Progenitor cell of endocrine pancreas (in vitro differentiated cells): ENCODE data around the gene SHC2. TPM values are rescaled to one million over a fixed set of nuclear protein-coding genes. Genes with fewer than 3 reads are reported as not detected.

Experiments
- DNase-seq: peaks from one replicate; pipeline ENCODE4 v3.0.0; 2021; ENCODE audit warnings: low spot score; ENCODE audit not compliant: unreplicated experiment
- H3K27ac Mint-ChIP-seq: 2 replicates; pipeline ENCODE4 v1.8.0; 2021; ENCODE audit warnings: mild to moderate bottlenecking, moderate library complexity, mixed read lengths
- H3K27me3 Mint-ChIP-seq: 2 replicates; pipeline ENCODE4 v1.8.0; 2021; ENCODE audit warnings: mixed read lengths
- H3K36me3 Mint-ChIP-seq: 2 replicates; pipeline ENCODE4 v1.8.0; 2022; ENCODE audit warnings: mixed read lengths; ENCODE audit not compliant: insufficient read depth
- H3K4me1 Mint-ChIP-seq: 2 replicates; pipeline ENCODE4 v1.8.0; 2021; ENCODE audit warnings: low read depth, mixed read lengths
- H3K4me3 Mint-ChIP-seq: 2 replicates; pipeline ENCODE4 v1.8.0; 2021; ENCODE audit warnings: low read depth, mild to moderate bottlenecking, moderate library complexity, mixed read lengths
- H3K9me3 Mint-ChIP-seq: 2 replicates; pipeline ENCODE4 v1.8.0; 2021; ENCODE audit warnings: low read depth, mixed read lengths
- total RNA-seq: library from RNA; stranded (reverse); gene quantifications from 2 replicates; pipeline ENCODE4 v1.2.1, GENCODE V29; 2021
- TF ChIP-seq, protein P1 (sequence below): fragments of 200-600 bp; sonication (generic); IDR thresholded peaks from one replicate; pipeline ENCODE4 v1.5.0; 2021; ENCODE audit warnings: antibody characterized with exemption, mild to moderate bottlenecking; ENCODE audit not compliant: unreplicated experiment

Gene SHC2
- total RNA-seq, 1 donor from 2014 or later = 159 TPM

DNA sequence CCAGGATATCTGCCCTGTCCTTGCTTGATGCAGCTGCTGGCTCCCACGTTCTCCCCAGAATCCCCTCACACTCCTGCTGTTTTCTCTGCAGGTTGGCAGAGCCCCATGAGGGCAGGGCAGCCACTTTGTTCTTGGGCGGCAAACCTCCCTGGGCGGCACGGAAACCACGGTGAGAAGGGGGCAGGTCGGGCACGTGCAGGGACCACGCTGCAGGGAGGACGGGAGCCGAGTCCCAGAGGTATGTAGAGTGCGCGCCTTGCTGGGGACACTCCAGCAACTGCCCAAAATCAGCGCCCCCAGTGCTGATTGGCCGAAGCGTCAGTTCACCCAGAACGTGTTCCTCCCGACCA, 86.0 kb downstream of the SHC2 start:
- TF ChIP-seq, protein P1, sequence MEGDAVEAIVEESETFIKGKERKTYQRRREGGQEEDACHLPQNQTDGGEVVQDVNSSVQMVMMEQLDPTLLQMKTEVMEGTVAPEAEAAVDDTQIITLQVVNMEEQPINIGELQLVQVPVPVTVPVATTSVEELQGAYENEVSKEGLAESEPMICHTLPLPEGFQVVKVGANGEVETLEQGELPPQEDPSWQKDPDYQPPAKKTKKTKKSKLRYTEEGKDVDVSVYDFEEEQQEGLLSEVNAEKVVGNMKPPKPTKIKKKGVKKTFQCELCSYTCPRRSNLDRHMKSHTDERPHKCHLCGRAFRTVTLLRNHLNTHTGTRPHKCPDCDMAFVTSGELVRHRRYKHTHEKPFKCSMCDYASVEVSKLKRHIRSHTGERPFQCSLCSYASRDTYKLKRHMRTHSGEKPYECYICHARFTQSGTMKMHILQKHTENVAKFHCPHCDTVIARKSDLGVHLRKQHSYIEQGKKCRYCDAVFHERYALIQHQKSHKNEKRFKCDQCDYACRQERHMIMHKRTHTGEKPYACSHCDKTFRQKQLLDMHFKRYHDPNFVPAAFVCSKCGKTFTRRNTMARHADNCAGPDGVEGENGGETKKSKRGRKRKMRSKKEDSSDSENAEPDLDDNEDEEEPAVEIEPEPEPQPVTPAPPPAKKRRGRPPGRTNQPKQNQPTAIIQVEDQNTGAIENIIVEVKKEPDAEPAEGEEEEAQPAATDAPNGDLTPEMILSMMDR = no peak
- Mint-ChIP-seq H3K27me3 (peaks cover 24% of the 10 kb centered on the region), H3K9me3 (no peaks in the 10 kb centered on the region), H3K4me1 (no peaks in the 10 kb centered on the region), H3K36me3 (no peaks in the 10 kb centered on the region), H3K4me3 (no peak overlapping the region), H3K27ac (no peak overlapping the region)
- peak; percentile 5 for DNase-seq

DNA sequence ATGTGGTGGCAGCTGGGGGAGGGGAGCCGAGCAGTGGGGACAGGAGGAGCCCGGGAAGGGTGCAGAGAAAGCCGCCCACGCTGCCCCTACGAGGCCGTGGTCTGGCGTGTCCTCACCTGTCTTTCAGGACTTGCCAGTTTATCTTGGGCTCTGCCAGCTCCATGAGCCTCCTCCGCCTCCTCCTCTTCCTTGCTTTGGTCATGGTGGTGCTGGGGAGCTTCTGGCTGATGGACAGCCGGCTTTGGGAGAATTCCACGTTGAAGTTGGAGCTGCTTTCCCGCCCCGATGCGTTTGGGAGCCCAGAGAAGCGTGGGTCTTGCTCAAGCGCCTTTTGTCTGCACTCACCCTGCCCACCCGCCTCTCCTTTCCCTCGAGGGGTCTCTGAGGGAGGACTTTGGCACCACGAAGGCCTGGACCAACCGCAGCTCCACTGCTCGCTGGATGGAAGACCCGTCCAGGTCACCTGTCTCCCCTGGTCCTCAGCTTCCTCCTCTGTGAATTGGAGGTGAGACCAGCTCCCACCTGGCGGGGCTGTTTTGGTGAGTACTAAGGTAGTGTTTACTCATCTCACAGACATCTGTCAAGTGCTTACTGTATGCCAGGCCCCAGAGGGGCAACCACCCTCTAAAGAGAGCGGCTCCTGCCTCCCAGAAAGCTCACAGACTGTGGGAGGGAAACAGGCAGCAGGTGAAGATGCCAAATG, 86.5 kb downstream of the SHC2 start:
- DNase-seq = peak; percentile 7
- Mint-ChIP-seq H3K9me3 (no peaks in the 10 kb centered on the region), H3K27me3 (peaks cover 27% of the 10 kb centered on the region), H3K36me3 (no peaks in the 10 kb centered on the region), H3K4me1 (no peaks in the 10 kb centered on the region), H3K27ac (no peak overlapping the region), H3K4me3 (no peak overlapping the region)
- TF ChIP-seq, protein P1 = no peak

DNA sequence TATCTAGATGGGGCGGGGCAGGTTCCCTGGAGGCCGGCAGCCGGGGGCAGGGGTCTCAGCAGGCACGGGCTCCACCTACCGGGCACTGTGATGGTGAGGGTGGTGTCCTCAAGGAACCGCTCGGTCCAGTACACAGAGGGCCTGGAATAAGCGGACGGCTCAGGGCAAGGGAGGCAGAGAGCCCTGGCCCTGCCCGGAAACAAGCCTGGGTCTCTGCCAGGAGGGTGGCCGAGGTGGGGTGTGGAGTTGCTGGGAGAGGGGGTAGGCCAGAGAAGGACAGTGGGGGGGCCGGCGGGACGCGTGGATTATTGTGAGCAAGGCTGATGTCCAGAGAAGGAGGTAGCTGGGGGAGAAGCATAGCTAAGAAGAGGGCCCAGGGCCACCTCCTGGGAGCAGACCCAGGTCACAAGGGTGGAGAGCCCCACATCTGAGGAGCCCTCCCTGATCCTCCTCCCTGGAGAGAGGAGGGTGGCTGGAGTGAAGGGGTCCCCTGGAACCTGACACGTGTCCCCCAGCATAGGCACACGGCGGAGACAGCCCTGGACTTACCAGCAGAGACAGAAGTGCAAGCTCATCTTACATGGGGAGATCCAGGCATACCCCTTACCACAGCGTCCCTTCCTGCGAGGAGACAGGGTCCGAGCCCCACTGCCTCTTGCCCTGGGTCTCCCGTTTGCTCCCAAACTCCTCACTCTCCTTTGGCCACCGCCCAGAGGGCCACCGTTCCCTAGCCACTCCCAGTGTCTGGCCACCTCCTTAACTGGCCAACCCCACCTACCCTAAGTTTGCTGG, 87.2 kb downstream of the SHC2 start:
- no peak overlapping the region for H3K27ac Mint-ChIP-seq
- TF ChIP-seq, protein P1 = no peak
- no peaks in the 10 kb centered on the region for H3K9me3 Mint-ChIP-seq
- H3K36me3 Mint-ChIP-seq = no peaks in the 10 kb centered on the region
- no peak for DNase-seq
- no peak overlapping the region for H3K4me3 Mint-ChIP-seq
- no peaks in the 10 kb centered on the region for H3K4me1 Mint-ChIP-seq
- H3K27me3 Mint-ChIP-seq = peaks cover 34% of the 10 kb centered on the region

GRCh38 chr19:372306-372890, 88.4 kb downstream of the SHC2 start:
- no peak overlapping the region for H3K4me3 Mint-ChIP-seq
- H3K27me3 Mint-ChIP-seq = peaks cover 35% of the 10 kb centered on the region
- TF ChIP-seq, protein P1 = no peak
- DNase-seq = no peak
- no peak overlapping the region for H3K27ac Mint-ChIP-seq
- H3K4me1 Mint-ChIP-seq = no peaks in the 10 kb centered on the region
- no peaks in the 10 kb centered on the region for H3K36me3 Mint-ChIP-seq
- no peaks in the 10 kb centered on the region for H3K9me3 Mint-ChIP-seq

DNA sequence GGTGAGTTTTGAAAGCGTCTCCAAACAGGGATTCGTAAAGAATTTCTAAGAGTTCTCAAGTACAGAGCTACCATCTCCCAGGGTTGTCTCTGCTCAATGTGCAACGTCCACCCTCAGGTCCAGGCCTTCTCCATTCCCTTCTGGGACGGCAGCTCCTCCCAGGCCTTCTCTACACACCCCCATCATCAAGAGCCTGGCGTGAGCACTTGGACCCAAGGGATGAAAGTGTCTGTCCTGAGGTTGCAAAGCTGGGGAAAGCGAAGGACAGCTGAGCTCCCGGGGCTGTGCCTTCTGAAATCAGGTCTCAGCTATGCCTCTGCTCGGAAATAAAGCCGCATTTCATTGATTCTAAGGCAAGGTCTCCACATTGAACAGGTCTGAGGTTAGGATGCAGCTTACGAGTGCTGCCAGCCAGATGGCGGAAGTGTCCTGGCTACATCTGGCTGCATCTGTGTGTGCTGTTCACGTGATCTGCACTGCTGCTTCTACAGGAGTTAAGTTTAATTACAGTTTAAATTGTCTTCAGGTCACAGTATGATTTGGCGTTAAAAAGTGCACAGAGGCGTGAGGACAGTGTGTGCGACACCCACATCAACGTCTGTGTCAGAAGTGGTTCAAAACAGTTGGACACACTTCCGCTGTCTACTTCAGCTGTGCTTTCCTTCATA, 89.2 kb downstream of the SHC2 start:
- H3K9me3 Mint-ChIP-seq = no peaks in the 10 kb centered on the region
- no peak overlapping the region for H3K27ac Mint-ChIP-seq
- H3K27me3 Mint-ChIP-seq = peaks cover 43% of the 10 kb centered on the region
- H3K36me3 Mint-ChIP-seq = no peaks in the 10 kb centered on the region
- TF ChIP-seq, protein P1 = no peak
- DNase-seq = peak; percentile 1
- no peaks in the 10 kb centered on the region for H3K4me1 Mint-ChIP-seq
- H3K4me3 Mint-ChIP-seq = no peak overlapping the region
